ENCODE results near the gene RNFT2. TPM values are rescaled to one million over a fixed set of nuclear protein-coding genes. Genes with fewer than 3 reads are reported as not detected.
"Not testable (repeated sequence)": the region's sequence is repeated elsewhere in the genome, so short reads cannot be mapped to it uniquely, and the experiment has no call there.

RNFT2 gene
- total RNA-seq, 1 donor from 2014 or later: 9.6 TPM

DNA sequence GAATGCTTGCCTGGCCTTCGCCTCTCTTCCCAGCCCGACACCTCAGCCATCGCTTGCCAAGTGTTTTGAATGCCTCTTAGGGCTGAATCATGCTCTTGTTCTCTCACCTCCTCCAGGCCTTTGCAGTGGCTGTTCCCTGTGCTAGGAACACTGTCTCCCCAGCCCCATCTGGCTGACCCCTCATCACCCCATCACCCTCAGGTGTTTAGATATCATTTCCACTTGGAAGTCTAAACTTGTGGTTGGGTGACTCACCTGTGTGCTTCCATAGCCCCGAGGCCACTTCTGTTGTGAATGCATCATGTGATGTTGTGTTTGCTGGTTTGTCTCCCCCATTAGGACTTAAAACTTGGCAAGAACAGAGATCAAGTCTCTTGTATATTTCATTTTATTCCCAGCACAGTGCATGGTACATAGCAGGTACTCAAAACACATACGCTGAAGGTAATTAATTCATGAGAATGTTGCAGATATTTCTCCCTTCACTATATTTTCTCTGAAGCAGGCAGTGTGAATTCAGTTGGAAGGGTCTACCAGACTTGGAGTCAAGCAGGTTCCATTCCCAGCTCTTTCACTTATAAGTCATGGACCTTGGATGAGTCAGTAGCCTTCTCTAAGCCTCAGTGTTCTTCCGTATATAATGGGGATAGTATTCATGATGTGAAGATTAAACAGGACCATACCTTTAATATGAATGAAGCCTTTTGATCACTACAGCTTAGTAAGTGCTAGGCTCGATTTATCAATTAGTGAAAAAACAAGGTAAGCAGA, 75.3 kb downstream of the RNFT2 start:
- no peak for DNase-seq (ENCODE audit: extremely low spot score, unreplicated experiment)
- H3K4me3 Mint-ChIP-seq (ENCODE audit: unreplicated experiment): no peak overlapping the region
- H3K27ac Mint-ChIP-seq (ENCODE audit: unreplicated experiment): no peak overlapping the region
- H3K27me3 Mint-ChIP-seq (ENCODE audit: unreplicated experiment): no peaks in the 10 kb centered on the region
- no peaks in the 10 kb centered on the region for H3K9me3 Mint-ChIP-seq (ENCODE audit: unreplicated experiment)
- peaks cover 3% of the 10 kb centered on the region for H3K4me1 Mint-ChIP-seq (ENCODE audit: unreplicated experiment)
- TF ChIP-seq, protein P1, sequence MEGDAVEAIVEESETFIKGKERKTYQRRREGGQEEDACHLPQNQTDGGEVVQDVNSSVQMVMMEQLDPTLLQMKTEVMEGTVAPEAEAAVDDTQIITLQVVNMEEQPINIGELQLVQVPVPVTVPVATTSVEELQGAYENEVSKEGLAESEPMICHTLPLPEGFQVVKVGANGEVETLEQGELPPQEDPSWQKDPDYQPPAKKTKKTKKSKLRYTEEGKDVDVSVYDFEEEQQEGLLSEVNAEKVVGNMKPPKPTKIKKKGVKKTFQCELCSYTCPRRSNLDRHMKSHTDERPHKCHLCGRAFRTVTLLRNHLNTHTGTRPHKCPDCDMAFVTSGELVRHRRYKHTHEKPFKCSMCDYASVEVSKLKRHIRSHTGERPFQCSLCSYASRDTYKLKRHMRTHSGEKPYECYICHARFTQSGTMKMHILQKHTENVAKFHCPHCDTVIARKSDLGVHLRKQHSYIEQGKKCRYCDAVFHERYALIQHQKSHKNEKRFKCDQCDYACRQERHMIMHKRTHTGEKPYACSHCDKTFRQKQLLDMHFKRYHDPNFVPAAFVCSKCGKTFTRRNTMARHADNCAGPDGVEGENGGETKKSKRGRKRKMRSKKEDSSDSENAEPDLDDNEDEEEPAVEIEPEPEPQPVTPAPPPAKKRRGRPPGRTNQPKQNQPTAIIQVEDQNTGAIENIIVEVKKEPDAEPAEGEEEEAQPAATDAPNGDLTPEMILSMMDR (IDR thresholded peaks at IDR 0.05): no peak
- no peaks in the 10 kb centered on the region for H3K36me3 Mint-ChIP-seq (ENCODE audit: unreplicated experiment)

DNA sequence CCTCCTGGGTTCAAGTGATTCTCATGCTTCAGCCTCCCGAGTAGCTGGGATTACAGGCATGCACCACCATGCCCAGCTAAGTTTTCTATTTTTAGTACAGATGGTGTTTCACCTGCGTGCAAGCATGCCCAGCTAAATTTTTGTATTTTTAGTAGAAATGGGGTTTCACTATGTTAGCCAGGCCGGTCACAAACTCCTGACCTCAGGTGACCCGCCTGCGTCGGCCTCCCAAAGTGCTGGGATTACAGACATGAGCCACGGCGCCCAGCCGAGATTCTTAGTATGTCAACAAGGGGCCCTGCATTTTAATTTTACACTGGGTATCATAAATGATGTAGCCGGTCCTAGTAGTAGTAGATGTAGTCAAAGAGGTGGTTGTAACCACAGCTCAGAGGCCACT, 76.7 kb downstream of the RNFT2 start:
- not testable (repeated sequence) for H3K27ac Mint-ChIP-seq (ENCODE audit: unreplicated experiment); H3K27me3 Mint-ChIP-seq (ENCODE audit: unreplicated experiment); H3K4me3 Mint-ChIP-seq (ENCODE audit: unreplicated experiment); DNase-seq (ENCODE audit: extremely low spot score, unreplicated experiment); H3K36me3 Mint-ChIP-seq (ENCODE audit: unreplicated experiment); H3K9me3 Mint-ChIP-seq (ENCODE audit: unreplicated experiment); H3K4me1 Mint-ChIP-seq (ENCODE audit: unreplicated experiment)

DNA sequence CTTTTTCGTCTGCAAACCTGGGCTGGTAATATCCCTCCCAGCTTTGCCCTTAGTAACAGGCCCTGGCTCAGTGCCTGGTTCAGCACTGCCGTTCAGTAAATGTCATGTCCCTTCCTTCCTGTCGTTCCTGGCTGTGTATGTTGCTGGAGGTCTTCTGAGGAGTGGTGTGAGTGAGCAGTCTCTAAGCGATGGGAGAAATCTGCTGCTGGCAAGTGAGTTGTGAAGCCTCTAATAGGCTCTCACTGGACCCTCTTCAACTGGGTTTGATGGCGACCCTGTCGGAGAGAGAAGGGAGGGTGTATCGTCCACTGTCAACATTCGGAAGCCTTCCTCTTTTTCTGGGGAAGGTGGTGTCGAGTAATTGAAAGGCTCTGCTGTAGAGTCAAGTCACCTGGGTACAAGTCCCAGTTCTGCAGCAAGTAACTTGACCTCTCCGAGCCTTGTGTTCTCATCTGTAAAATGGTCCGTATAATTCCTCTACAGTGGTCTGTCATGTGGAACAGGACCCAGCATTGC, 80.3 kb downstream of the RNFT2 start:
- Mint-ChIP-seq H3K4me3 (ENCODE audit: unreplicated experiment) (peak overlapping the region; percentile 89), H3K27me3 (ENCODE audit: unreplicated experiment) (no peaks in the 10 kb centered on the region), H3K9me3 (ENCODE audit: unreplicated experiment) (no peaks in the 10 kb centered on the region), H3K27ac (ENCODE audit: unreplicated experiment) (peak overlapping the region; percentile 96), H3K36me3 (ENCODE audit: unreplicated experiment) (no peaks in the 10 kb centered on the region), H3K4me1 (ENCODE audit: unreplicated experiment) (peaks cover 8% of the 10 kb centered on the region)
- TF ChIP-seq, protein P1 (IDR thresholded peaks at IDR 0.05): no peak
- DNase-seq (ENCODE audit: extremely low spot score, unreplicated experiment): no peak

DNA sequence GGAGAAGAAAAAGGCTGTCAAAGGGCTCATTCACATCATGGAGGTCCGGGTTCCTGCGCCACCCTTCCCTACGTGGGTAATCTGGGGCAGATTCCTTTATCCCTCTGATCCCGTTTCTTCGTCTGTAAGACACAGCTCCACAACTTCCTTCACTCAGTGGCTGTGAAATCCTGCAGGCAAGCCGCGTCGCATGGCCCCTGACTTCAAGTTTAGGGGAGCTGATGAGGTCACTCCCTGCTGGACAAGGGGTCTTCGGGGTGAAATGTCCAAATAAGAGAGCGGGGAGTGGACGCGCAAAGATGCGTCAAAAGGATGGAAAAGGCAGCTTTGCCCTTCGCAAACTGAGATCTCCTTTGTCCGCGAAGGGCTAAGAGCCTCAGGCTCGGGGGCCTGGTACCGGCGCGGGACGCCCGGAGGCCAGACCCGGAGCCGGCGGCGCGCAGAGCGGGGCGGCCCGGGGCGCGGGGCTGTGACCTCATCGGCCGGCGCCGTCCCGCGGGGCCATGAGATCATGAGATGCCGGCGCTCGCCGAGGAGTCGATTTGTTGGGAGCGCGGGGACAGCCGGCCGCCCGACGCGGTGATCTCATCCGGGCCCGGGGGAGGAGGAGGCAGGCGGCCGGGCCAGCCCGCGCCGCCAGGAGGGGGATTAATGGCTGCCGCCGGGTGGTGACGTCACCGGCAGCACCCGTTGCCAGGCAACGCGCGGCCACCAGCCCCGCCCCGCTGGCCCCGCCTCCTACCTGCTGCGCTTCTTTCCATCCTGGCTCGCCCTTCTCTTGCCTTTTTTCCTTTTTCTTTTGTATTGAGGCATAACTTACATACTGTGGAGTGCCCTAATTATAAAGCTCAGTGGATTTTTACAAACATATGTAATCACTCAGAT, 81.1 kb downstream of the RNFT2 start:
- peak overlapping the region; percentile 89 for H3K4me3 Mint-ChIP-seq (ENCODE audit: unreplicated experiment)
- DNase-seq (ENCODE audit: extremely low spot score, unreplicated experiment): peak; percentile 96
- TF ChIP-seq, protein P1 (IDR thresholded peaks at IDR 0.05): no peak
- H3K27ac Mint-ChIP-seq (ENCODE audit: unreplicated experiment): peak overlapping the region; percentile 96
- H3K27me3 Mint-ChIP-seq (ENCODE audit: unreplicated experiment): no peaks in the 10 kb centered on the region
- H3K36me3 Mint-ChIP-seq (ENCODE audit: unreplicated experiment): no peaks in the 10 kb centered on the region
- H3K4me1 Mint-ChIP-seq (ENCODE audit: unreplicated experiment): peaks cover 8% of the 10 kb centered on the region
- H3K9me3 Mint-ChIP-seq (ENCODE audit: unreplicated experiment): peaks cover 3% of the 10 kb centered on the region

DNA sequence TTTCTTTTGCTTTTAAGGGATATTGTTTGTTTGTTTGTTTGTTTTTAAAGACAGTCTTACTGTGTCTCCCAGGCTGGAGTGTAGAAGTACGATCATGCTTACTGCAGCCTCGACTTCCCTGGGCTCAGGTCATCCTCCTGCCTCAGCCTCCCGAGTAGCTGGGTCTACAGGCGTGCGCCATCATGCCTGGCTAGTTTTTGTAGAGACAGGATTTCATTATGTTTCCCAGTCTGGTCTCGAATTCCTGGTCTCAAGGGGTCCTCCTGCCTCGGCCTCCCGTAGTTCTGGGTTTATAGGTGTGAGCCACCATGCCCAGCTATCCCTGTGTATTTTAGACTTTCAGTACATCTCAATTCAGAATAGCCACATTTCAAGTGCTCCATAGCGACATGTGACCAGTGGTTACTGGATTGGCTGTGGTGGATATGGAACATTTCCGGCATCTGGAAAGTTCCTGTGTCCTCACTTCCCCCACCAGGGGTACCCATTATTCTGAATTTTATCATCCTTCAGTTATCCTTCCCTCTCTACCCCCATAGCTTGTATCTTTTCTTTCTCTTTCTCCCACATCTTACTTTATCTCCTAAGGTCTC, 82.0 kb downstream of the RNFT2 start:
- H3K27me3 Mint-ChIP-seq (ENCODE audit: unreplicated experiment): no peaks in the 10 kb centered on the region
- no peak for DNase-seq (ENCODE audit: extremely low spot score, unreplicated experiment)

More for the DNA sequence above, 82.0 kb downstream of the RNFT2 start:
- TF ChIP-seq, protein P1 (IDR thresholded peaks at IDR 0.05): no peak
- peaks cover 6% of the 10 kb centered on the region for H3K9me3 Mint-ChIP-seq (ENCODE audit: unreplicated experiment)
- peaks cover 8% of the 10 kb centered on the region for H3K4me1 Mint-ChIP-seq (ENCODE audit: unreplicated experiment)
- H3K4me3 Mint-ChIP-seq (ENCODE audit: unreplicated experiment): peak overlapping the region; percentile 21
- H3K36me3 Mint-ChIP-seq (ENCODE audit: unreplicated experiment): no peaks in the 10 kb centered on the region
- peak overlapping the region; percentile 96 for H3K27ac Mint-ChIP-seq (ENCODE audit: unreplicated experiment)

Data from osteocyte (in vitro differentiated cells).